ENCODE measurements around the gene AMER3. TPM values are rescaled to one million over a fixed set of nuclear protein-coding genes. Genes with fewer than 3 reads are reported as not detected.

AMER3 gene
- total RNA-seq, 1 donor from 2014 or later = not detected

DNA sequence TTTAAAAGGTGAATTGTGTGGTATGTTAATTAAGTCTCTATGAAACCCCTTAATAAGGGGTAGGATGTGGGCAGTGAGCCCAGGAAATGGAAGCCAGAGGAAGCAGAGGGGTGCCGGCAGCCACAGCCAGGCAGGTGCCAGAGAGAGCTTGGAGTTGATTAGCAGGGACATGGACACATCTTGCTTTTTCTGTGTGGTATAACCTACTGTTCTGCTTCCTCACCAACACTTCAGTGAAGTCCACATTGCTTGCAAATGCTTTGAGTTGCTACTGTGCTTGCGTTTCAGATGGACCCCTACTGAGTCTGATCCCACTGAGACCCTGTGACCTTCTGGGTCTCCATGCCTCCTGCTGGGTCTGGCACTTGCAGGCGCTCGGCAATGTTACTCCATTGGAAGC, 51.0 kb downstream of the AMER3 start:
- TF ChIP-seq, protein P1, sequence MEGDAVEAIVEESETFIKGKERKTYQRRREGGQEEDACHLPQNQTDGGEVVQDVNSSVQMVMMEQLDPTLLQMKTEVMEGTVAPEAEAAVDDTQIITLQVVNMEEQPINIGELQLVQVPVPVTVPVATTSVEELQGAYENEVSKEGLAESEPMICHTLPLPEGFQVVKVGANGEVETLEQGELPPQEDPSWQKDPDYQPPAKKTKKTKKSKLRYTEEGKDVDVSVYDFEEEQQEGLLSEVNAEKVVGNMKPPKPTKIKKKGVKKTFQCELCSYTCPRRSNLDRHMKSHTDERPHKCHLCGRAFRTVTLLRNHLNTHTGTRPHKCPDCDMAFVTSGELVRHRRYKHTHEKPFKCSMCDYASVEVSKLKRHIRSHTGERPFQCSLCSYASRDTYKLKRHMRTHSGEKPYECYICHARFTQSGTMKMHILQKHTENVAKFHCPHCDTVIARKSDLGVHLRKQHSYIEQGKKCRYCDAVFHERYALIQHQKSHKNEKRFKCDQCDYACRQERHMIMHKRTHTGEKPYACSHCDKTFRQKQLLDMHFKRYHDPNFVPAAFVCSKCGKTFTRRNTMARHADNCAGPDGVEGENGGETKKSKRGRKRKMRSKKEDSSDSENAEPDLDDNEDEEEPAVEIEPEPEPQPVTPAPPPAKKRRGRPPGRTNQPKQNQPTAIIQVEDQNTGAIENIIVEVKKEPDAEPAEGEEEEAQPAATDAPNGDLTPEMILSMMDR (IDR thresholded peaks at IDR 0.05; ENCODE audit: borderline replicate concordance) = no peak
- no peak overlapping the region for H3K27ac ChIP-seq (replicated peaks)
- peaks cover 6% of the 10 kb centered on the region for H3K9me3 ChIP-seq (replicated peaks)
- H3K4me1 ChIP-seq = no peaks in the 10 kb centered on the region
- no peak overlapping the region for H3K4me3 ChIP-seq
- DNase-seq = no peak
- H3K27me3 ChIP-seq (ENCODE audit: low read depth) = peaks cover 17% of the 10 kb centered on the region
- H3K36me3 ChIP-seq = no peaks in the 10 kb centered on the region
- intact Hi-C loops (cut with micrococcal nuclease) = no loop called here

DNA sequence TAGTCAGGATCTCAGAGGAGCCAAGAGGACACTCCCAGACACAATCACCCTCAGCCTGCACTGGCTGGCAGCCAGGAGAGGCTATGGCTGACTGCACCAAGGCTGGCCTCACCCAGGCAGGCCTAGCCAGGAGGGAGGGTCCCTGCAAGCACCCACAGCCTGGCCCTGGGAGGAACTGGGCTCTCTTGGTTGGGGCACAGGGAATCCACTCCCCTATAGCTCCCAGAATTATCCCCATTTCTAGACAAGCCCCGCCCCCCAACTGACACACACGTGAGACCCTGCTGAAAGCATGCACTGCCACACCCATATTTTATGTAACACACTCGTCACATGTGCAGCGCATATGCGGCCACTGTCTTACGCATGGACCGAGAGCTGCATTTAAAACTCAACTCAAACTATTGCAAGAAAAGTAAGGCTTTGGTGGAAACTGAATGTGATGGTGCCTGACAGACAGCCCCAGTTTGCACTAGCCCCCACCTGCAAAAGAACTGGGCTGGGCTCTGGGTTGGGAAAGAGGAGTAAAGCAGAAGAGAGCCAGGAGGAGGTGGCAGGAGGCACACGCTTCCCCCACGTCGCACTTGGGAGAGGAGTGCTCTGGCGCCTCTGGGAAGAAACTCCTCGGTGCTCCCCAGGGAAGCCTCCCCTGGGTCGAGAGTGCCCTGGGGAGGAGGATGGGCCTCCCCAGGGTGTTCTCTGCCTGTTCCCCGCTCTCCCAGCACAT, 52.5 kb downstream of the AMER3 start:
- Histone ChIP-seq H3K27ac (replicated peaks) (no peak overlapping the region), H3K9me3 (replicated peaks) (peaks cover 6% of the 10 kb centered on the region), H3K4me3 (no peak overlapping the region), H3K27me3 (ENCODE audit: low read depth) (peaks cover 17% of the 10 kb centered on the region), H3K4me1 (no peaks in the 10 kb centered on the region), H3K36me3 (no peaks in the 10 kb centered on the region)
- intact Hi-C loops (cut with micrococcal nuclease) = no loop called here
- TF ChIP-seq, protein P1 (IDR thresholded peaks at IDR 0.05; ENCODE audit: borderline replicate concordance) = no peak
- DNase-seq = no peak

DNA sequence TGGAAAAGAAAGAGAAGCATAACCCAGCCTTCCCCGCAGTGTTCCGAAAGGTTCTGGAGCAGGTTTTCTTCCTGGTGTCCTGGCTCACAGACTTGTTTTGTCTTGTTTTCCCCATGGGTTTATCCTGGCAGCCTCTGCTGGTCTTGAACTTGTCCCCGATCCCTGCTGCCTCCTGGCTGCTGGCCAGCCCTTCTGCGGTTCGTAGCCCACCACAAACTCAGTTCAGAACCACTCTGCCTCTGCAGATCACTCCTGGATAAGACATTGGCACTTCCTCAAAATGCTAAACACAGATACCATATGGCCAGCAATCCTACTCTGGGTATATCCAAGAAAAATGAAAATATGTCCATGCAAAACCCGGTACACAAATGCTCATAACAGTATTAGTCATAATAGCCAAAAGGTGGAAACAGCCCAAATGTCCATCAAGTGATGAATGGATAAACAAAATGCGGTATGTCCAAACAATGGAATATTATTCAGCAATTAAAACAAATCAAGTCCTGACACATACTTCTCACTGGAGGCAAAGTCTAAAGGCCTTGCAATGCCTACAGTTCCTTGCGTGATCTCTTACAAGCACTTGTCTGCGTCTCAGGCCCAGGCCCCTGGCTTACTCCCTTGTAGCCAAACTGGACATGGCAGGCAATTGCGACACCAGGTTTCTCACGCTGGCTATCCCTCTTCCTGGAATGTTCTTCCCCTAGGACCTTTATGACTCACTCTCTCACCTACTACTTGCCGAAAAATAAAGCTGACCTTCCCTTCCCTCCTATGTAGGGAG, 53.3 kb downstream of the AMER3 start:
- no peak overlapping the region for H3K27ac ChIP-seq (replicated peaks)
- intact Hi-C loops (cut with micrococcal nuclease) = no loop called here
- peaks cover 24% of the 10 kb centered on the region for H3K27me3 ChIP-seq (ENCODE audit: low read depth)
- H3K4me3 ChIP-seq = no peak overlapping the region
- H3K9me3 ChIP-seq (replicated peaks) = peaks cover 6% of the 10 kb centered on the region
- TF ChIP-seq, protein P1 (IDR thresholded peaks at IDR 0.05; ENCODE audit: borderline replicate concordance) = no peak
- DNase-seq = no peak
- H3K4me1 ChIP-seq = no peaks in the 10 kb centered on the region
- no peaks in the 10 kb centered on the region for H3K36me3 ChIP-seq

DNA sequence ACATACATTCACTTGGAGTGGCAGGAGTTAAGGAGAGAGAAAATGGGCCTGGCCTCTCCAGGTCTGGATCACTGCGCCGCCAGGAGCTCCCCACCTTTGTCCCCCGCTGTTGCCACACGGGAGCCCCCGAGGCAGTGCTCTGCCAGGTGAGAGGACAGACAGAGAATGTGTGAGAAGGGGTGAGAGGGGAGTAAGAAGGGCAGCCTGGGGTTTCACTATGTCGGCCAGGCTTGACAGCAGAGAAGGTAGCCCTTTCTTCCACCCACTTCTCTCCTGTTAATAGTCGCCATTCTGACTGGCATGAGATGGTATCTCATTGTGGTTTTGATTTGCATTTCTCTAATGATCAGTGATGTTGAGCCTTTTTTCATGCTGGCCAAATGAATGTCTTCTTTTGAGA, 55.1 kb downstream of the AMER3 start:
- TF ChIP-seq, protein P1 (IDR thresholded peaks at IDR 0.05; ENCODE audit: borderline replicate concordance) = no peak
- intact Hi-C loops (cut with micrococcal nuclease) = no loop called here

DNA sequence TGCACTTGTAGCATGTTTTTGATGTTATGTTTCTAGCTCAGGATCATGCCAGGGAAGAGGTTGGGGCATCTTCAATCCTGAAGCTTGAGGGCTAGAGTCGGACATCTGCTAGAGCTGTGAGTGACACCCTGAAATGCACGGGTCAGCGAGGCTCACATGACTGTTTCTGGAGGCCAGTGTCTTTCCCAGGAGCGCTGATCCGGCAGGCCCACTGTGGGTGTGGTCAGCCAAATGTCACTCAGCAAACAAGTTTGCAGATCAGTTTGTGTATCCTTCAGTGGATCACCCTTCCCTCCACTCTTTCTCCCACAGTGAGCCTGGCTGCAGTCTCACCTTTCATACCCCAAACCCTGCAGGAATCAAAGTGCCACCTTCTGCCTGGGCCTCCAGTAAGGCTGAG, 58.4 kb downstream of the AMER3 start:
- no peak overlapping the region for H3K4me3 ChIP-seq
- intact Hi-C loops (cut with micrococcal nuclease) = no loop called here
- H3K36me3 ChIP-seq = no peaks in the 10 kb centered on the region
- peaks cover 34% of the 10 kb centered on the region for H3K27me3 ChIP-seq (ENCODE audit: low read depth)
- H3K27ac ChIP-seq (replicated peaks) = no peak overlapping the region
- H3K9me3 ChIP-seq (replicated peaks) = peaks cover 3% of the 10 kb centered on the region
- DNase-seq = no peak
- H3K4me1 ChIP-seq = no peaks in the 10 kb centered on the region
- TF ChIP-seq, protein P1 (IDR thresholded peaks at IDR 0.05; ENCODE audit: borderline replicate concordance) = no peak

More for the DNA sequence above, 55.1 kb downstream of the AMER3 start:
- peaks cover 6% of the 10 kb centered on the region for H3K9me3 ChIP-seq (replicated peaks)
- H3K27ac ChIP-seq (replicated peaks) = no peak overlapping the region
- H3K4me3 ChIP-seq = no peak overlapping the region
- DNase-seq = no peak
- H3K4me1 ChIP-seq = no peaks in the 10 kb centered on the region
- no peaks in the 10 kb centered on the region for H3K36me3 ChIP-seq
- H3K27me3 ChIP-seq (ENCODE audit: low read depth) = peaks cover 35% of the 10 kb centered on the region
